ENCODE results near the gene ZNF830.
"Not testable (repeated sequence)": the region's sequence is repeated elsewhere in the genome, so short reads cannot be mapped to it uniquely, and the experiment has no call there.

Gene ZNF830

DNA sequence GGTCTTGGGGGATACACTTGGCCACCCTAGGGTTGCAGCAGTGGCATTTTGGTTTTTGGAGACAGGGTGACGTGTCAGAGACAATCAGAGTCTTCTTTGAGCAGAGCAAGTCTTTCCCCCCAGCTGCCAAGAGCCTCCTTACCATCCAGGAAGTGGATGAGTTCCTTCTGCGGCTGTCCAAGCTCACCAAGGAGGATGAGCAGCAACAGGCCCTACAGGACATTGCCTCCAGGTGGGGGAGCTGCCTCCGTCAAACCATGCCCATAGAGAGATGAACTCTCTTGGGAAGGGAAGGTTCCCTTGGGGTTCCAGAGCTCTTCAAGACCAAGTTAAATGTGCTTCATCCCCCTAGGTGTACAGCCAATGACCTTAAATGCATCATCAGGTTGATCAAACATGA is 30.3 kb downstream of the ZNF830 start:
- no peak for DNase-seq (ENCODE audit: low read depth)

DNA sequence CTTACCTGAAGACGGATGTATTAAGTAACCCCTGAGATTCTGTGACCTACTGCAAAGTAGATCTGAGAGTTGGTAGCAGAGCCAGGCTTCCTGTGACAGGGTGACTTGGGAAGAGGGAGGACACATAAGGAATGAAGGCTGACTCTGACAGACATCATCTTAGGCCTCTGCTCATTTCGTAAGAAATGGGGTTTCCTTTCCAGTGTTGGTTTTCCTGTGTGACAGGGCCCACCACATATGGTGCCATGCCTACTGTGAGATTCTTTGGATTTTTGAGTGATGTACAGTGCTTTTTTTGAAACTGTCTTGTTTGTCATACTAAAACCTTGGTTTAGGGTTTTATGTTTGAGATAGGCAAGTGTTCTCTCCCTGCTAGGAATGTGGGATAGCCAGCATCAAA is 31.7 kb downstream of the ZNF830 start:
- no peak for DNase-seq (ENCODE audit: low read depth)

DNA sequence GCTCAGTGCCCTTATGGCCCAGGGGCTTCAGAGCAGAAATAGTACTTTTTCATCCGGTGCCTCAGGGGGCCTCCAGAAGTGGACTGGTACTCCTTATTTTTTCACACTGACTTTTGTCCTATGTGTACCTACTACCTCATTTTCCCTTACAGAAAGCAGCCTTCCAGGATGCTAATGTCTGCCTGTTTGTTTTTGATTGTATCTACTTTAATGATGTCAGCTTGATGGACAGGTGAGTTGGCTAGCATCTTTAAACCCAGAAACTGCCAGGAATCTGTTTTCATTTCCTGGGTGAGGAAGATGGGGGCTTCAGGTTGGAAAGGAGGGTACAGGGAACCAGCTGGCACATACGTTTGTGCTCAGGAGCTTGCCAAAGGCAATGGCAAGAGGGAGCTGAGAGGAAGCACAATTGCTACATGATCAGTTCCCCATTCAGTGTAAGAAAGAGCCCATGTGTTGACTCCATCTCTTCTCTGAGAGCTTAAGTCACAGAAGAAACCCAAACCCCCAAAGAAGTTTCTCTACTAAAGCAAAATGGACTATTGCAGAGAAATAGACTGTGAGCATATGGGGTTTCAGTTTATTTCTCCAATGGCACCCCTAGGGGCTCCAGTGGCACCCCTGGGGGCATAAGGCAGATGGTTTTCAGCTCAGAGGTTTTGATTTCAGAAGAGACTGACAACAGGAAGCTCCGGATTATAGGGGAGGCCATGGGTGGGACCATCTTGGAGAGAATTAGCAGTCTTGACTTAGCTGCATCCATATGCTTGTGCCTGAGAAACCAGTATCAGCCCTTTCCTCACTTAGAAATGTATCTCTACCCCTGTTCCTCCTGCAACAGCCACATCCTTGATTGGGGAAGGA is 35.3 kb downstream of the ZNF830 start:
- DNase-seq (ENCODE audit: low read depth), result no peak

DNA sequence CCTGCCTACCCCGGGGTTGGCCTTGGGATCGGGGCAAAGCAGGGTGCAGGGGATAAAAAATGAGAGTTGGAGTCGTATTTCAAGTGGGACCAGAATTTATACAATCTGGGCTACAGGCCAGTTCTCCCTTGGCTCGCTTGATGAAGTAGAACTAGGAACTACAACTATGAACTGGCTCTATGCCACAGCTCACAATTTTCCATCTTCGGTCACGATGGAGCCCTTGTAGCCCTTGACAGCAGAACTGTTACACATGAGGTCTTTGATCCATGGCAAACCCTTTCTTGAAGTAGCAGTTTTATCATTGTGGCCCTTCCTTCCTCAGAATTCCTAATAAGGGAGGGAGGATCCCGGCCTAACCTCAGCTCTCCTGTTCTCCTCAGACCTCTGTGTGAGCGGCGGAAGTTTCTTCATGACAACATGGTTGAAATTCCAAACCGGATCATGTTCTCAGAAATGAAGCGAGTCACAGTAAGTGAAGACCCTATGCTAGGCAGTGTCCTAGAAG is 36.1 kb downstream of the ZNF830 start:
- DNase-seq (ENCODE audit: low read depth), result no peak

DNA sequence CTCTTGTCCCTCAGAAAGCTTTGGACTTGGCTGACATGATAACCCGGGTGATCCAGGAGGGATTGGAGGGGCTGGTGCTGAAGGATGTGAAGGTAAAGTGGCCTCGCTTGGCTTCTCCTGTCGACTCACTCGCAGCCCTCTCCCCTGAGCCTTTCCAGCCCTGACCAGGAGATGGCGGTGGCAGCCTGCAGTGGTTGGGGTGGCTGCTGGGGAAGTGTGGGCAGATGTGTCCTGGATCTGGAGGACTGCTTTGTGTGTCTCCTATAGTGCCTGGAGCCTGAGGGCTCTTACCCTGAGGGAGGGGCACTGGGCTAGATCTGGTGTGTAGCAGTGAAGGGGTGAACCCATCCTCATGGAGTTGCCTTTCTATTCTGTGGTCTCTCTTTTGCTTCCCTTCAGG is 36.9 kb downstream of the ZNF830 start:
- peak; percentile 61 for DNase-seq (ENCODE audit: low read depth)

DNA sequence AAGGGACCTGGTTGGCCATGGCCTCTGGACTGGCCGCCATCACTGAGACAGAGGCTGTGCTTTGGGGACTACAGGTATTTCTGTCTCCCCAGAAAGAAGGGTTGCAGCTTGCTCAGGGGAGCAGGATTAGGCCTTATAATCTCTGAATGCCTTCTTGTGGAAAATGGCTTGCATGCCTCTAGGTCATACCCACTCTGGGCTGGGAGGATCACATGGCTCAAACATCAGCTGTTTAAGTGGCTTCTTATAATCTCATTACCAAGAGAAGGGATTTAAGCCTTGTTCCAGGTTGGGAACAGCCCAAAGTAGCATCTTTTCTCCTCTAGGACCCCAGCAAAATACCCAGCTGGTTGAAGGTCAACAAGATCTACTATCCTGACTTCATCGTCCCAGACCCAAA is 38.1 kb downstream of the ZNF830 start:
- DNase-seq (ENCODE audit: low read depth), result no peak

DNA sequence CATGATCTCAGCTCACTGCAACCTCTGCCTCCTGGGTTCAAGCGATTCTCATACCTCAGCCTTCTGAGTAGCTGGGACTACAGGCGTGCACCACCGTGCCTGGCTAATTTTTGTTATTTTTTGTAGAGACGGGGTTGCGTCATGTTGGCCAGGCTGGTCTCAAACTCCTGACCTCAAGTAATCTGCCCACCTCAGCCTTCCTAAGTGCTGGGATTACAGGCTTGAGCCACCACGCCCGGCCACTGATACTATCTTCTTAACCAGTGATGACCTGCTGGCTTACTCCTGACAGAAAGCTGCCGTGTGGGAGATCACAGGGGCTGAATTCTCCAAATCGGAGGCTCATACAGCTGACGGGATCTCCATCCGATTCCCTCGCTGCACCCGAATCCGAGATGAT is 39.6 kb downstream of the ZNF830 start:
- not testable (repeated sequence) for DNase-seq (ENCODE audit: low read depth)

DNA sequence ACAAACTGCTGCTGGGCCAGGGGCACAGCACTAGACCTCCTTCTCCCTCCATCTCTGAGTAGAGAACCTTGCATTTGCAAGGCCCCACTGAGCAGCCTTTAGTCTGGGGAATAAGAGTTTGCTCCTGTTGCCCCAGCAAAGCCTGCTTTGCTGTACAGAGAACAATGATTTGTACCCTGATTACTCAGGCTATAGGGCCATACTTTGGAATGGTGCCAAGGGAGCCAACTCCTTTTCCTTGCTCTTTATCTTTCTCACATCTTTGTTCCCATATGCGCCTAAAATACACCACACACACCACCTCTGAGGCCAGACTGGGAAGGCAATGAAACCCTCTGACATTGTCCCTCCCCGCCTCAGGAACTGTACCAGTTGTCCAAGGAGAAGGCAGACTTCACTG is 40.2 kb downstream of the ZNF830 start:
- no peak for DNase-seq (ENCODE audit: low read depth)

DNA sequence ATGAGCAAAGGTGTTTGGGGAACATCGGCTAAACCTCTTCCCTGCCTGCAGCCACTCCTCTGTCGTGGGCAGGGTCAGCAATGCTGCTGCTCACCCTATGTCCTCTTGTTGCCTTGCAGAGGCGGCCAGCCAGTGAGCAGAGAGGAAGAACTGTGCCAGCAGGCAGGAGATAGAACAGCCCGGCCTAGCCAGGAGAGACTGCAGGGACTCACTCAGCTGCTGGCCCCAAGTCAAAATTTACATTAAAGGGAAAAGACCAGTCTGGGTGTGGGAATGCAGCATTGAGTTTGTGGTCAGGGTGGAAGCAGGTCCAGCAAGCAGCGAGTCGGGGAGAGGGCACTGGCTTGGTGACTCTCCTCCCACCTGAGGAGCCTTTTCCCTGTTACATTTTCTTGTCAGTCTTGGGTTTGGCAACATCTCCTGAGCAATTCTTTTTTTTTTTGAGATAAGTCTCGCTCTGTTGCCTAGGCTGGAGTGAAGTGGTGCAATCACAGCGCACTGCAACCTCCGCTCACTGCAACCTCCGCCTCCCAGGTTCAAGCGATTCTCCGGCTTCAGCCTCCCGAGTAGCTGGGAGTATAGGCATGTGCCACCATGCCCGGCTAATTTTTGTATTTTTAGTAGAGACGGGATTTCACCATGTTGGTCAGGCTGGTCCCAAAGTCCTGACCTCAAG is 41.7 kb downstream of the ZNF830 start:
- DNase-seq (ENCODE audit: low read depth), result no peak

DNA sequence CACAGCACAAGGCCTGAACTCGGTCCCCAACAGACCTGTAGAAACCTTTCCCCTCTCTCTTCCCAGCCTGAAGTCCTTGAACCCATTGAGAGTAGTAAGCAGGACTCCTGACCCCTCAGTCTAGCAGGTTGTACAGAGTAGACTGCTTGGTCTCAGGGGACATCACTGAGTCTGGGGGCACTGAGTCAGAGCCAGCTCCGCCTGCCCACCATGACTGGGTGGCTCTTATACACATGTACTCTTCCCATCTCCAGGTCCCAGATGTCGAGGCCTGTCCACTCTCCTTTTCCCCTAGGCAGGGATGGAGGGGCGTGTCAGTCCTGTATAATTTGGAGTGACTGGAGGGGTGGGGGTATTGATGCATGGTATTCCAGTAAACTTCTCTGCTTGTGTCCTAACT is 42.4 kb downstream of the ZNF830 start:
- no peak for DNase-seq (ENCODE audit: low read depth)

DNA sequence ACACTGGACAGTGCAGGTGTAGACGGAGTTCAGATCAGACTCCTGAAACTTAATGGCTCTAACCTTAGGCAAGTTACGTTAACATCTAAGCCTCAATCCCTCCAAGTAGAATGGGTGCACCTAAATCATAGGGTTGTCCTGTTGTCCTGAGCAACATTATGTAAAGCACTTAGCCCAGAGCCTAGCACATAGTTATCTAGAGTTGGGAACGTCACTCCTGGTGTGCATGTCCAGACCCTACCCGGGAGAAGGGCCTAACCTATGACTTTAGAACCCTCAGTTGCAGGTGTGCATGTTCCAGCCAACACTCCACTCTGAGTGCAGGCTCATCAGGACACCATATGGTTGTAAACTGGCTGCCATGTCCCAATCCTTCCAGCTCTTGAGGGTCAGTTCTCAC is 45.0 kb downstream of the ZNF830 start:
- DNase-seq (ENCODE audit: low read depth), result no peak

DNA sequence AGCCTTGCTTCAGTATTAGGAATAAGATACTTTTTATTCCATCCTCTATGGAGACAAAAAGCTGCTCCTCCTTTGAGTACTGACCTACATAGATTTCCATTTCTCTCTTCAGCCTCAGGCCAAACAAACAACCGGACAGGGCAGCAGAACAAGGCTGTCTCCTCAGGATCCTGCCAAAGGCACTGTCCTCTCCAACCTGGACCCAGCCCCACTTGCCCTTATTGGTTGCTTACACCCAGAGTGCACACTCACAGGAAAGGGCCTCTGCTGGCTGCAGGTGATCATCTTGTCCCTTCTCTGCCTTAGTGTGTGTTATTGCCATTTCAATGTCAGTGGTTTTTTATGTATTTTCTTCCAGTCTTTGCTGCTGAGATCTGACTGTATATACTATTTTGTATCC is 45.6 kb downstream of the ZNF830 start:
- no peak for DNase-seq (ENCODE audit: low read depth)

DNA sequence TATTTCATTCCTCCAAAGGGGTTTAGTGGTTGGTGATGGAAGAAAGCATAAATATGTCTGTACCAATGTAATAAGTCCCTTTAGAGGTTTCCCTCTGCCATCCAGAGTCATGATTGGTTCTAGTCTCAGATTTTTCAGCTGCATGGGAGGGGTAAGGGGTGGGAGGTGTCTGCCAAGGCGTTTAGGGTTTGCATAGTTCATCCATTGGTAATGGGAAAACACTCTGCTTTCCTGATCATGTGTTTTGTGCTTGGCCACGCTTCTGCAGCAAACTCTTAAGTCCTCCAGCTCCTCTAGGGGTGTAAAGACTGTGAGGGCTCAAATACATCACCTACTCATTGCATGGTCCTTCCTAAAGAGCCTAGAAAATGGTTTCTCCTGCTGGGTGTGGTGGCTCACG is 48.8 kb downstream of the ZNF830 start:
- DNase-seq (ENCODE audit: low read depth), result no peak

DNA sequence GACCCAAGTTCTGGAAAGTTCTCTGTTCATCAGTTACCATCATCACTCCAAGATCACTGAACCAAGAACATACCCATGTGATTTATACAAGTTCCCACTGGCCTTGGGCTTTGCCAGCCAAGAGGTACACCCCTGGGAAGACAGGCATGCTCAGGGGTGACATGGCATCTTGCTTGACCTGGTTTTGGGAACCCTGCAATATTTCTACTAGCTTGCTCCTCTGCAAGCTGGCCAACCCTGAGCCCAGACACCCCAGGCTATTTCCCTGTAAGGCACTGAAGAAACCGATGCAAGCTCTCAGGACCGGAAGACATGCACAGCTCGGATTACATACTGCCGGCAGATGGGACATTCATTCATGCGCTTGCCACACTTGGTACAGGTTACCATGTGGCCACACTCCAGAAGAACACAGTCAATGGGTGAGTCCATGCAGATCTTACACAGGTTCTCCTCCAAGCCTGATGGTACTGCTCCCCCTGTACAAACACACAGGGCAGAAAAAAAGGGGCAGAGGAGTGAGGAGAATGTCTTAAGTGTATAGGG is 50.4 kb downstream of the ZNF830 start:
- no peak for DNase-seq (ENCODE audit: low read depth)

Data from activated gamma-delta T cell treated with anti-CD3 and anti-CD28 coated beads, Interleukin-2, amount 50 U/mL, for 16 hours (primary cell).